ENCODE results near the gene TRABD.

TRABD gene

GRCh38 chr22:50175921-50176849 lies 9.5 kb upstream of the TRABD start:
- DNase-seq, result no peak

DNA sequence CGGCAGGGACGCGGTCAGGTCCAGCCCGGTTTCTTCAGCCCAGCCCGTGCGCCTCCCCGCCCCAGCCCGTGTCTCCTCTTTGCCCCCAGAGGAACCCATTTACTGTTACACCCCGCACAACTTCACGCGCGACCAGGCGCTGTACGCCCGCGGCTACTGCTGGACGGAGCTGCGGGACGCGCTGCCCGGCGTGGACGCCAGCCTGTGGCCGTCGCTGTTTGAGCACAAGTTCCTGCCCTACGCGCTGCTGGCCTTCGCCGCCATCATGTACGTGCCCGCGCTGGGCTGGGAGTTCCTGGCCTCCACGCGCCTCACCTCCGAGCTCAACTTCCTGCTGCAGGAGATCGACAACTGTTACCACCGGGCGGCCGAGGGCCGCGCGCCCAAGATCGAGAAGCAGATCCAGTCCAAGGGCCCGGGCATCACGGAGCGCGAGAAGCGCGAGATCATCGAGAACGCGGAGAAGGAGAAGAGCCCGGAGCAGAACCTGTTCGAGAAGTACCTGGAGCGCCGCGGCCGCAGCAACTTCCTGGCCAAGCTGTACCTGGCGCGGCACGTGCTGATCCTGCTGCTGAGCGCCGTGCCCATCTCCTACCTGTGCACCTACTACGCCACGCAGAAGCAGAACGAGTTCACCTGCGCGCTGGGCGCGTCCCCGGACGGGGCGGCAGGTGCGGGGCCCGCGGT lies 8.7 kb upstream of the TRABD start:
- DNase-seq, result no peak

GRCh38 chr22:50177537-50178470 lies 7.9 kb upstream of the TRABD start:
- DNase-seq, result no peak

DNA sequence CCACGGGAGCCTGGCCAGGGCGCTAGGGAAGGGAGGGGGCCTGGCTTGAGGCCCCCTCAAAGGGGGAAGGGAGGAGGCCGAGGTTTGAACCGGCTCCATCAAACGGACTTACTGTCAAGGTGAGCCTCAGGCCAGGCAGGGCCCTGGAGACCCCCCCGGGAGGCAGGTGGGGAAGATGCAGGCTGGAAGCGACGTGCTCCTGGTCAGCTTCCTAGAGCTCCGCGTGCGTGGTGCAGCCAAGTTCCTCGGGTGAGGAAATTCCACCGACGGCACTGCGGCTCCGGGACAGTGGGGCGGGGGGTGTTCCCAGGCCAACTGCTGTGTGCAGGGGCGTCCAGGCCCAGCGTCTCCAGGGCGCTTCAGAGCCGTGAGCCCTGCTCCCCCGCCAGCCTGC lies 7.2 kb upstream of the TRABD start:
- DNase-seq, result no peak

- DNase-seq, result no peak
Observed at GRCh38 chr22:50178871-50179869, 6.5 kb upstream of the TRABD start.

DNA sequence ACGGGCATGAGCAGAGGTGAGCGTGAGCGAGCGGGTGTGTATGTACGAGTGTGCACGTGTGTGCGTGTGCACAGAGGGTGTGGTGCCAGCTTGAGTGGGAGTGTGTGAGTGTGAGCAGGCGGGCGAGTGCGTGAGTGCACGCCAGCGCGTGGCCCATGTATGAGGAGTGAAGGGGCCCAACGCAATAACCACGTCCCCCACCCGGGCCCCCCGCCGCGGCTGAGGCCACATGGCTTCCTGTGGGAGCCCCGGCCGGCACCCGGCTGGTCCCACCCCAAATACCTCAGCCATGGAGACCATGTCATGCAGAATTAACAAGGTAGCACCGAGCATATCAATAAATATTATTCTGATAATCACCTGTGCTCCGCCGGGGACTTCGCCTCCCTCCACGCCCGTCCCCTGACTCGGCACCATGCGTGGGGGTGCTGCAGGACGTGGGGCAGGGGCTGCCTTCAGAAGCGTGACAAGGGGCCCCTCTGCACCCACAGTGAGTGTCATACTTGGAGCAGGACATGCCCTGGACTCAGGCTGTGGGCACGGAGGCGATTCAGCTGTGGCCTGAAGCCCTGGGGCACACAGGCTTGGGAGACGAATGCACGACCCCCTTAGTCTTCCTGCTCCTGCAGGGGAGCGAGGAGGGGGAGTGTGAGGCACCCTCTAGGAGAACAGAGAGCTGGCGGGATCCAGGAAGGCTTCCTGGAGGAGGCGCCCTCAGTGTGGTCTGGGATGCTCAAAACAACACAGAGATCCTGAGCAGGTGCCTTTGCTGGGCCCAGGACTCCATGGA lies 5.6 kb upstream of the TRABD start:
- DNase-seq, result no peak

GRCh38 chr22:50180727-50181521 lies 4.8 kb upstream of the TRABD start:
- no peak for DNase-seq

DNA sequence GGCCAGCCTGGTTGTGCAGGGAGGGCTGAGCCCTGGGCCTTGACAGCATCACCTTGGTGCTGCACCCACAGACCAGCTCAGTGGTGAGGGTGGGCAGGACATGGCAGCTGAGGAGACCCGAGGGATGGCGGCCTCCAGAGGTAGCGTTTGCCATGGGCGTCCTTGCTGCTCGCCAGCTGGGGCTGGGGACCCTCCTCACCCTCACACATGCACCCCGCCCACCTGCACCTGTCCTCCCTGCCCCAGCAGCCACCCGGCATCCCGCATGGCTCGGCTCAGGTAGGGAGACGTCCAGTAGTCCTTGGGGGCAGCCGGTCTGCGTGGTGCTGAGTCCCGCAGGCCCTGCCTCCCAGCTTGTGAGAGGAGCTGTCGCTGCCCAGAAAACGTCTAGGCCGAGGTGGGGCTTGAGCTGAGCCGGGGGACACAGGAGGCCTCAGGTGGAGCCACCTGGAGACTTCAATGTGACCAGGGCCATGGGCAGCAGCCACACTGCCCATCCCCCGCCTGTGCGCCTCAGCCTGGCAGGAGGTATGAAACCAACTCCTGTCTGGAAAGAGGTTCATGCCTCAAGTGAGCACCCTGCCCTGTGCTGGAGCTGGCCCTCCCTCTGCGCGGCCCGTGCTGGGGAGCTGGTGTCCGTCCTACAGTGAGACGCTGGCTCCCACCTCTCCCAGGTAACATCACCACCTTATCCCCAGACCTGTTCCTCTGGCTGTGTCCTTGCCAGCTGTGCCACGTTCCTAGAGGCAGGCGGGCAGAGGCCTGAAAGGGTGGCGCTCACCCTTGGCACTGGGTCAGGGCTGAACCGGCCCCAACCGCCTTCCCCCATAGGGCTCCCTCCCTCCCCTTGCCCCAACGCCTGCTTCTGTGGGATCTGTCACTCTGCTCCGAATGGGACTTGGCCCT lies 3.3 kb upstream of the TRABD start:
- DNase-seq, result no peak

DNA sequence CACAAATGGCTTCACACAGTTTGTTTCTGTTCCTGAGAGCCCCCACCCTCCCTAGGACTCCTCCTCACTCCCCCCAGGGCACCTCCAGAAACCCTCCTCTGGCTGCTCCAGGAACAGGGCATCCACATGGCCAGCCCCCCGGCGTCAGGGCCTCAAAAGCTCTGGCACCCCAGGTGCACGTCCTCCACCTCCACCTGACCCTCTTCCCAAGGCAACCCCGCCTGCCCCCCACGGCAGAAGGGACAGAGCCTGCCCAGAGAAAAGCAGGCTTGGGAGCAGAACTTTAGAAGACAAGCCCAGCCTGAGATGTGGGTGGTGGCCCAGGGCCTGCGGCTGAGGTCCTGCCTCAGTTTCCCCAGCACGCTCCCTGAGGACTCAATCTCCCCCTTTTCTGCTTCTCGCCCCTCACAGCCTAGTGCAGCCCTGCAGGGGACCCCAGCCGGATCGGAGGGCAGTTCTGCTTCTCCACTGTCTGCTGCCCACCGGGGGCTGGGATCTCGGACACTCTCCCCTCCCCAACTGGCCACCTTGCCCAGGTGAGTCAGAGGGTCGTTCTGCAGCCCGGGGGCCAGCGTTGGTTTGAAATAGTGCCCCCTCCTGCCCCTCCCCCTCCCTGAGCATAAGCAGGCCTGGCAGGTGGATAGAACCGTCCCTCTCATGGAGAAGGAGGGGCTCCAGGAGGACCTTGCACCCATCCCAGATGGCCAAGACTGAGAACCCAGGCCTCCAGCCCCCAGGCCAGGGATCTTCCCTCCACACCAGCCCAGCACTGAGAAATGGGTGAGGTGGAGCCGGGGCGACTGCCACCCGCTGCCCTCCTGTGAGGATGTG lies 2.4 kb upstream of the TRABD start:
- DNase-seq, result no peak

DNA sequence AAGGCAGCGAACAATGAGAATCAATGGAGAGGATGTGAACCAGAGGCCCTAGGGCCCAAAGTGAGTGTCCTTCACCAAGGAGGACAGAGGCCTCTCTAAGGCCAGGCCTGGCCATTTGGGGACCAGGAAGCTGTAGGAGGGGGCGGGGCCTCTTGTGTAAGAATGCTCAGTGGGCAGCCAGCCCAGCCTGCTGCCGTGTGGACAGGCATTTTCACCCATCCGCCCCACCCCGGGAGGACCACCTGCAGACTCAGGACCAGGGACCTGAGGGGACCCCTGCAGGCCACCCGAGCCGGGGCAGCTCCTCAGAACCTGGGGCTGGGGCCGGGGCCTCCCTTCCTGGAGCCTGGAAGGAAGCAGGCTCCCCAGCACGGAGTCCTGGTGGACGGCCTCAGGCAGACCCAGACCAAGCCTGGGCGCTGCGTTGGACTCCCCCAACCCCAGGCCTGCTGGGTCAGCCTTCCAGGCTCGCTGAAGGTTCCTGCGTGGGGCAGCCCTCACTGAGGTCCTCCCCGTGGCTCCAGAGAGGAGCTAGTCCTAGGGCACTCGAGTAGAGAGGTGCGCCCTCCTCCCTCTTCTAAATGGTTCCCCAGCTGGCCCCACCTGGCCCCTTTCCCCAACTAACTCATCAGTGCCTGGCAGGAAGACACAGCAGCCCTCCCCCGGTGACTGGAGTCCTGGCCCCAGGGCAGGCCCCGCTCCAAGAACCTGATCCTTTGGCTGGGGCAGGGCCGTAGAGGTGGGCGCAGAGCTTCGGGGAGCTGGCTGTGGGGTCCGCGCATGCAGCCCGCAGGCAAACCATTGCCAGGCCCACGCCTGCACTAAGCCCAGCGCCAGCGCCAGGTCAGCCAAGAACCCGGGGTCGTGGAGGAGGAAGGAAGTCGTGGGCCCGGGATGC lies 1.5 kb upstream of the TRABD start:
- no peak for DNase-seq

DNA sequence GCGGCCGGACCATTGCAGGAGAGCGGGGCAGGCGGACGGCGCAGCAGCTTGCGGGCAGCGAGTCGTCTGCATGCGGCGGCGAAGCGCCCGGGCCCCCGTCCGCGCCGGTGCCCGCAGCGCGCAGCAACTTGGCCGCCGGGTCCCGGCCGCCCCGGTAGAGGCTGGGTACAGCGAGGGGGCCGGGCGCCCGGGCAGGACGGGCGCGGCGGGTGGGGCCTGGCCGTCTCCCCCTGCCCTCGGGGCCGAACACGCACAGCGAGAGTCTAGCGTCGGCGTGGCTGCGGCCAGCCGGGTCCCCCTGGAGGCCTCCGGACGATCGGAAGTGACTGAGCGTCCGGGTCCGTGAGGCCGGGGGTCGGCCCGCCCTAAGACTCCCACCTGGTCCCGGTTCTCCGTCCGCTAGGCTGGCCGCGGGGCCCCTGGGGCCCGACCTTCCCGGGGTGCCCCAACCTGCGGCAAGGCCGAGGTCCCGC lies 775 bp upstream of the TRABD start:
- DNase-seq, result no peak

- DNase-seq, result no peak
Observed at GRCh38 chr22:50186181-50186714, 535 bp downstream of the TRABD start.

DNA sequence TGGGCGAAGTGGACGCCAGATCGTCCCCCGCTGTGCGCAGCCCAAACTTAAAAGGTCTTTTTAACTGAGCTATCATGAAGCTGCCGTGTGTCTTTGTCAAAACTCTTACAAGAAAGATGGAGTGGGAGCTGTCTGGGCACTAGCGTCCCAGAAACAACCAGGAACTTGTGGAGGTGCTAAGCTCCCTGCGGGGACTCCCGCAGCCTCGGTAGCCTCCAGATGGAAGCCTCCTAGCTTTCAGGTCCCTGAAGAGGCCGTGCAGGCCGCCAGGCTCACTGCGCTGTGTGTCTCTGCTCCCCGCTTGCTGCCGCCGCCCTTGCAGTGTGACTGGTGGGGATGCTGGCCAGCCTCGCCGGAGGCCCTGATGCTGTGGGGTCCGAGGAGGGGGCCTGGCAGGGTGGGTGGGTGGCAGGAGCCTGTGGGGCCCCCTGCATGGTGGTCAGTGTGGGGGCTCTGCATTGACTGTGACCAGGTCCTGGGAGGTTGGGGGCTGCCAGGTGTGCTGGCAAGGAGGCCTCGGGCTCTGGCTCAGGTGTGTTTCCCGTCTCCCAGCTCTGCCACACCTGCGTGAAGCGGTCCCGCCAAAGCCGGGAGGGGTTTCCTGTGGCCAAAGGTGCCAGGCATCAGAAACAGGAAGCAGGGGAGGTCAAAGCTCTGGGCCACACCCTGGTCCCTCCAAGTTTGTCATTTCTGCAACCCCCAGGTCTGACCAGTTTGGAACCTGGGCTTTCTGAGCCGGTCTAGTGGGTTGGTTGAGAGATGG lies 1.2 kb downstream of the TRABD start:
- no peak for DNase-seq

GRCh38 chr22:50188356-50188755 lies 2.6 kb downstream of the TRABD start:
- no peak for DNase-seq

DNA sequence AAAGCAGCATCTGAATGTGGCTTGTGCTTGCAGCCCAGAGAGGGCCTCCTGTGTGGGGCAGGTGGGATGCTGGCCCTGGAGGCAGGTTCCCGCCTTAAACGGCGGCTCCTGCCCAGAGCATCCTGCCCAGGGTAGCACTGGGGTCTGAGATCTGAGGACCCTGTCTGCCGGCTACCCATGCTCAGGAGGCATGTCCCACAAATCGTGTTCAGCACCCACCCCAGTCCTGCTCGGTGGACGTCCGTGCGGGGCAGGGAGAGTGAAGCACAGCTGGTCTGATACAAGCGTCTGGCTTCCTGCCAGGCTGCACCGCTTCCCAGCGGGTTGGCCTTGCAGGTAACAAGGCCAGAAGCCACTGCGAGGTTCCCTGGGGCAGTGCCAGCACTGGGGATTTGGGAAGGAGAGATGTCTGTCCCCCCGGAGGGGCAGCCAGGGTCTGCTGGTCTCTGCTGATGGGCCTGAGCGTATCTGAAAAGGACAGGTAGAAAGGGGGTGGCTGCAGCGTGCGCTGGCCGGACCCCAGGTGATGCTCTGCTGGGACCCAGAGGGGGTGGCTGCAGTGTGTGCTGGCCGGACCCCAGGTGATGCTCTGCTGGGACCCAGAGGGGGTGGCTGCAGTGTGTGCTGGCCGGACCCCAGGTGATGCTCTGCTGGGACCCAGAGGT lies 3.6 kb downstream of the TRABD start:
- no peak for DNase-seq
